HEK293 (cell line): ENCODE data around the gene PRKAB1.

Experiments used
- CTCF ChIA-PET: fragments of 350-600 bp; formaldehyde crosslinking; extraction: SDS; loops from one replicate; lab custom pipeline; 2021; ENCODE audit warnings: antibody characterized with exemption; lab: Yijun Ruan, JAX
- POLR2A ChIA-PET: fragments of 300-600 bp; formaldehyde crosslinking; extraction: SDS; loops from one replicate; lab custom pipeline; 2020; ENCODE audit warnings: antibody characterized with exemption, inconsistent platforms; lab: Yijun Ruan, JAX
- H3K27ac ChIP-seq: fragments of 200-500 bp; sonication (Bioruptor generic); 2 replicates; pipeline ENCODE4 v1.5.1; 2014; ENCODE audit warnings: low read depth, low read length, control low read depth, inconsistent platforms; ENCODE audit errors: extremely low read depth
- H3K36me3 ChIP-seq, 2 experiments: fragments of 200-500 bp in 1 of 2; sonication (Bioruptor generic) in 1 of 2; 1 replicate in 1 of 2; 2 replicates in 1 of 2; pipeline ENCODE4 v1.5.1; 2014 to 2017; ENCODE audit warnings: inconsistent platforms in 2 of 2, low read length in 2 of 2; ENCODE audit not compliant: control insufficient read depth in 2 of 2, insufficient read depth in 1 of 2
- H3K4me1 ChIP-seq: fragments of 200-500 bp; sonication (Bioruptor generic); 2 replicates; pipeline ENCODE4 v1.5.1; 2014; ENCODE audit warnings: mild to moderate bottlenecking, low read length, inconsistent platforms; ENCODE audit not compliant: control insufficient read depth, insufficient read depth
- H3K4me3 ChIP-seq: 2 replicates; pipeline ENCODE4 v1.5.1; 2011; ENCODE audit warnings: low read depth, mild to moderate bottlenecking, control low read depth, low read length, moderate library complexity
- H3K9me3 ChIP-seq: fragments of 200-500 bp; sonication (Bioruptor generic); 2 replicates; pipeline ENCODE4 v1.5.1; 2014; ENCODE audit warnings: low read depth, low read length, inconsistent platforms; ENCODE audit not compliant: control insufficient read depth, insufficient read depth
- ATF2 ChIP-seq: fragments of 450-650 bp; formaldehyde crosslinking; IDR thresholded peaks from 2 replicates; pipeline ENCODE4 v1.5.1; 2016; ENCODE audit warnings: missing biosample characterization, missing genetic modification characterization, low read depth
- GLI4 ChIP-seq: fragments of 450-650 bp; formaldehyde crosslinking; IDR thresholded peaks from 2 replicates; pipeline ENCODE4 v1.5.1; 2016; ENCODE audit warnings: missing biosample characterization, missing genetic modification characterization
- GLIS2 ChIP-seq: fragments of 450-650 bp; formaldehyde crosslinking; IDR thresholded peaks from 2 replicates; pipeline ENCODE4 v1.5.1; 2016; ENCODE audit warnings: missing biosample characterization, missing genetic modification characterization
- MYNN ChIP-seq: fragments of 450-650 bp; formaldehyde crosslinking; IDR thresholded peaks from 2 replicates; pipeline ENCODE4 v1.5.1; 2016; ENCODE audit warnings: missing biosample characterization, missing genetic modification characterization, borderline replicate concordance
- OVOL3 ChIP-seq: fragments of 450-650 bp; formaldehyde crosslinking; IDR thresholded peaks from 2 replicates; pipeline ENCODE4 v1.5.1; 2016; ENCODE audit warnings: missing biosample characterization, missing genetic modification characterization
- SP7 ChIP-seq: fragments of 450-650 bp; formaldehyde crosslinking; IDR thresholded peaks from 2 replicates; pipeline ENCODE4 v1.5.1; 2016; ENCODE audit warnings: missing biosample characterization, missing genetic modification characterization
- ZBTB11 ChIP-seq: fragments of 450-650 bp; formaldehyde crosslinking; conservative IDR thresholded peaks from 2 replicates; pipeline ENCODE4 v1.5.1; 2016; ENCODE audit warnings: low read depth, missing biosample characterization, missing genetic modification characterization
- ZFP37 ChIP-seq: fragments of 450-650 bp; formaldehyde crosslinking; IDR thresholded peaks from 2 replicates; pipeline ENCODE4 v1.5.1; 2016; ENCODE audit warnings: missing biosample characterization, missing genetic modification characterization
- ZNF133 ChIP-seq: fragments of 450-650 bp; formaldehyde crosslinking; IDR thresholded peaks from 2 replicates; pipeline ENCODE4 v1.5.1; 2016; ENCODE audit warnings: missing biosample characterization, missing genetic modification characterization
- ZNF335 ChIP-seq: fragments of 450-650 bp; formaldehyde crosslinking; conservative IDR thresholded peaks from 2 replicates; pipeline ENCODE4 v1.5.1; 2016; ENCODE audit warnings: missing biosample characterization, missing genetic modification characterization
- ZNF37A ChIP-seq: fragments of 450-650 bp; IDR thresholded peaks from 2 replicates; pipeline ENCODE4 v1.5.1; 2018; ENCODE audit warnings: missing biosample characterization, missing genetic modification characterization
- ZNF423 ChIP-seq: fragments of 450-650 bp; formaldehyde crosslinking; IDR thresholded peaks from 2 replicates; pipeline ENCODE4 v1.5.1; 2016; ENCODE audit warnings: missing biosample characterization, missing genetic modification characterization
- ZNF514 ChIP-seq: fragments of 450-650 bp; formaldehyde crosslinking; IDR thresholded peaks from 2 replicates; pipeline ENCODE4 v1.5.1; 2016; ENCODE audit warnings: missing biosample characterization, missing genetic modification characterization
- ZNF580 ChIP-seq: fragments of 450-650 bp; formaldehyde crosslinking; IDR thresholded peaks from 2 replicates; pipeline ENCODE4 v1.5.1; 2016; ENCODE audit warnings: missing biosample characterization, missing genetic modification characterization
- ZNF585B ChIP-seq: fragments of 450-650 bp; formaldehyde crosslinking; IDR thresholded peaks from 2 replicates; pipeline ENCODE4 v1.5.1; 2016; ENCODE audit warnings: missing biosample characterization, missing genetic modification characterization
- ZNF600 ChIP-seq: fragments of 450-650 bp; formaldehyde crosslinking; IDR thresholded peaks from 2 replicates; pipeline ENCODE4 v1.5.1; 2016; ENCODE audit warnings: missing biosample characterization, missing genetic modification characterization
- ZNF658 ChIP-seq: fragments of 450-650 bp; formaldehyde crosslinking; IDR thresholded peaks from 2 replicates; pipeline ENCODE4; 2016; ENCODE audit warnings: missing biosample characterization, missing genetic modification characterization
- ZSCAN23 ChIP-seq: fragments of 450-650 bp; formaldehyde crosslinking; IDR thresholded peaks from 2 replicates; pipeline ENCODE4 v1.5.1; 2016; ENCODE audit warnings: missing biosample characterization, missing genetic modification characterization
- TF ChIP-seq, protein P1 (sequence below): fragments of 450-650 bp; formaldehyde crosslinking; IDR thresholded peaks from 2 replicates; pipeline ENCODE4 v1.5.1; 2016; ENCODE audit warnings: missing biosample characterization, missing genetic modification characterization
- TF ChIP-seq, protein P2 (sequence below): fragments of 450-650 bp; formaldehyde crosslinking; IDR thresholded peaks from 2 replicates; pipeline ENCODE4 v1.5.1; 2017; ENCODE audit warnings: missing biosample characterization, missing genetic modification characterization

The PRKAB1 gene

DNA sequence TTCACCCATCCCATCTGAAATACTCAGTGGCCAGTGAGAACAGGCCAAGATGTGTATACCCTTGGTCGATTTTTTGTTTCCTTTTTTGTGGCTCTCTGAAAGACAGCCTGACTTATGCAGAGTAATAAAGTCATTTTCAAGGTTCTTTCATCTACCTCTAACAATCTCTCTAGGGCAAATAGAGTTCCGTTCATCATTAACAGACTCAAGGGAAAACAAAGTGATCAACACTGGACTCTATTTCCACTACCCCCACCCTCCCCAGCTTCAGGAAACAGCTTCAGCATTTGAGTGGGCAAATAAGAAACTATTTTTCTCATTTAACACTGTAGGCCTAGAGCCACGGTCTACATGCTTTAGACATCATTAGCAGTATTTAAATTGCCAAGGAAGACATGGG lies 15.9 kb downstream of the PRKAB1 start:
- Histone ChIP-seq H3K4me3 (no peak overlapping the region), H3K4me1 (no peaks in the 10 kb centered on the region), H3K36me3 (peaks cover 5 to 60% of the 10 kb centered on the region in 2 experiments), H3K9me3 (no peaks in the 10 kb centered on the region), H3K27ac (no peak overlapping the region)
- TF ChIP-seq ZSCAN23 (tag by site-specific recombination) (no peak), ZBTB11 (tag by site-specific recombination) (no peak), ZFP37 (tag by site-specific recombination) (no peak), ZNF37A (tag by site-specific recombination) (no peak), ZNF580 (tag by site-specific recombination) (no peak), OVOL3 (no peak), ZNF658 (tag by site-specific recombination) (no peak), ZNF335 (tag by site-specific recombination) (no peak), GLI4 (tag by site-specific recombination) (no peak), ATF2 (no peak)
- TF ChIP-seq, protein P1, sequence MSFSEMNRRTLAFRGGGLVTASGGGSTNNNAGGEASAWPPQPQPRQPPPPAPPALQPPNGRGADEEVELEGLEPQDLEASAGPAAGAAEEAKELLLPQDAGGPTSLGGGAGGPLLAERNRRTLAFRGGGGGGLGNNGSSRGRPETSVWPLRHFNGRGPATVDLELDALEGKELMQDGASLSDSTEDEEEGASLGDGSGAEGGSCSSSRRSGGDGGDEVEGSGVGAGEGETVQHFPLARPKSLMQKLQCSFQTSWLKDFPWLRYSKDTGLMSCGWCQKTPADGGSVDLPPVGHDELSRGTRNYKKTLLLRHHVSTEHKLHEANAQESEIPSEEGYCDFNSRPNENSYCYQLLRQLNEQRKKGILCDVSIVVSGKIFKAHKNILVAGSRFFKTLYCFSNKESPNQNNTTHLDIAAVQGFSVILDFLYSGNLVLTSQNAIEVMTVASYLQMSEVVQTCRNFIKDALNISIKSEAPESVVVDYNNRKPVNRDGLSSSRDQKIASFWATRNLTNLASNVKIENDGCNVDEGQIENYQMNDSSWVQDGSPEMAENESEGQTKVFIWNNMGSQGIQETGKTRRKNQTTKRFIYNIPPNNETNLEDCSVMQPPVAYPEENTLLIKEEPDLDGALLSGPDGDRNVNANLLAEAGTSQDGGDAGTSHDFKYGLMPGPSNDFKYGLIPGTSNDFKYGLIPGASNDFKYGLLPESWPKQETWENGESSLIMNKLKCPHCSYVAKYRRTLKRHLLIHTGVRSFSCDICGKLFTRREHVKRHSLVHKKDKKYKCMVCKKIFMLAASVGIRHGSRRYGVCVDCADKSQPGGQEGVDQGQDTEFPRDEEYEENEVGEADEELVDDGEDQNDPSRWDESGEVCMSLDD (tag by site-specific recombination), result no peak
- POLR2A ChIA-PET, result no interaction called here
- CTCF ChIA-PET, result no interaction called here

- Histone ChIP-seq H3K4me1 (no peaks in the 10 kb centered on the region), H3K4me3 (no peak overlapping the region), H3K9me3 (no peaks in the 10 kb centered on the region), H3K27ac (no peak overlapping the region), H3K36me3 (peaks cover 9 to 53% of the 10 kb centered on the region in 2 experiments; a peak in 2 of 3 replicates)
- ChIA-PET POLR2A (no interaction called here), CTCF (no interaction called here)
- TF ChIP-seq ZNF335 (tag by site-specific recombination), result no peak
Measured at GRCh38 chr12:119684711-119685369, 16.9 kb downstream of the PRKAB1 start.

GRCh38 chr12:119685375-119685774 lies 17.4 kb downstream of the PRKAB1 start:
- H3K4me1 ChIP-seq, result no peaks in the 10 kb centered on the region
- peaks cover 9 to 53% of the 10 kb centered on the region in 2 experiments; a peak in 2 of 3 replicates for H3K36me3 ChIP-seq
- ChIA-PET POLR2A (no interaction called here), CTCF (interaction anchor here (0.6 kb wide), 1 partner anchor 56 kb away, joined by 3 read pairs; no protein-coding TSS in a partner anchor)
- H3K9me3 ChIP-seq, result no peaks in the 10 kb centered on the region
- H3K4me3 ChIP-seq, result no peak overlapping the region
- no peak overlapping the region for H3K27ac ChIP-seq
- TF ChIP-seq GLIS2 (tag by site-specific recombination) (no peak), ZNF514 (tag by site-specific recombination) (no peak), ZNF133 (tag by site-specific recombination) (no peak), ZNF423 (tag by site-specific recombination) (no peak), SP7 (tag by site-specific recombination) (no peak), MYNN (tag by site-specific recombination) (no peak), ZNF600 (no peak), ZNF585B (tag by site-specific recombination) (no peak)
- TF ChIP-seq, protein P2, sequence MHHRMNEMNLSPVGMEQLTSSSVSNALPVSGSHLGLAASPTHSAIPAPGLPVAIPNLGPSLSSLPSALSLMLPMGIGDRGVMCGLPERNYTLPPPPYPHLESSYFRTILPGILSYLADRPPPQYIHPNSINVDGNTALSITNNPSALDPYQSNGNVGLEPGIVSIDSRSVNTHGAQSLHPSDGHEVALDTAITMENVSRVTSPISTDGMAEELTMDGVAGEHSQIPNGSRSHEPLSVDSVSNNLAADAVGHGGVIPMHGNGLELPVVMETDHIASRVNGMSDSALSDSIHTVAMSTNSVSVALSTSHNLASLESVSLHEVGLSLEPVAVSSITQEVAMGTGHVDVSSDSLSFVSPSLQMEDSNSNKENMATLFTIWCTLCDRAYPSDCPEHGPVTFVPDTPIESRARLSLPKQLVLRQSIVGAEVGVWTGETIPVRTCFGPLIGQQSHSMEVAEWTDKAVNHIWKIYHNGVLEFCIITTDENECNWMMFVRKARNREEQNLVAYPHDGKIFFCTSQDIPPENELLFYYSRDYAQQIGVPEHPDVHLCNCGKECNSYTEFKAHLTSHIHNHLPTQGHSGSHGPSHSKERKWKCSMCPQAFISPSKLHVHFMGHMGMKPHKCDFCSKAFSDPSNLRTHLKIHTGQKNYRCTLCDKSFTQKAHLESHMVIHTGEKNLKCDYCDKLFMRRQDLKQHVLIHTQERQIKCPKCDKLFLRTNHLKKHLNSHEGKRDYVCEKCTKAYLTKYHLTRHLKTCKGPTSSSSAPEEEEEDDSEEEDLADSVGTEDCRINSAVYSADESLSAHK (tag by site-specific recombination), result no peak
